ENCODE data around the gene SZT2. TPM values are rescaled to one million over a fixed set of nuclear protein-coding genes. Genes with fewer than 3 reads are reported as not detected.

The SZT2 gene
- total RNA-seq, 6 experiments from 2014 or later, result 12.7 to 30.4 (median 19.2) TPM

DNA sequence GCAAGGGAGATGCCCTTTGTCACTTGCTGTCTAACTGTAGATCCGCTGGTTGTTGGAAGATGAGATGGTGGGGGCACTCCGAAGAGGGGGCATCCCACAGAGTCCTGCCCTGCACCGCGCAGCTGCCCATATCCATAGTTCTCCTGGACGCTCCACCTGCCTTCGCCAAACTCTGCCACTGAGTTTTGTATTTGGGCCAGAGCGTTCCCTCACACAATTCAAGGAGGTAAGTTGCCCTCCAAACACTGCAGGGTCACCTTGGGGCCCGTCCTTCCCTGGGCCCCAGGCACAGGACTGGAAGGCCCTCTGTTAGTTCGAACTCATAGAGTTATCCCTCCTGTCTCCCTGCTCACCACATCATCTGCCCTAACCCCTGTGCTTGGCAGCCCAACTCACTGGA is 42.0 kb downstream of the SZT2 start:
- H3K9me3 ChIP-seq, result no peaks in the 10 kb centered on the region
- DNase-seq, result peak in 1 of 3 donors; percentile 40
- 100% methylated on average over 1 of the region's 9 CpGs for WGBS (ENCODE audit: insufficient coverage, low coverage, low lambda C conversion rate, missing lambda C conversion rate)
- H3K27ac ChIP-seq, result no peak overlapping the region
- H3K4me1 ChIP-seq, result peaks cover 0 to 3% (median 0%) of the 10 kb centered on the region in 4 donors
- peaks cover 0 to 78% (median 46%) of the 10 kb centered on the region in 4 donors for H3K36me3 ChIP-seq
- TF ChIP-seq, protein P1, sequence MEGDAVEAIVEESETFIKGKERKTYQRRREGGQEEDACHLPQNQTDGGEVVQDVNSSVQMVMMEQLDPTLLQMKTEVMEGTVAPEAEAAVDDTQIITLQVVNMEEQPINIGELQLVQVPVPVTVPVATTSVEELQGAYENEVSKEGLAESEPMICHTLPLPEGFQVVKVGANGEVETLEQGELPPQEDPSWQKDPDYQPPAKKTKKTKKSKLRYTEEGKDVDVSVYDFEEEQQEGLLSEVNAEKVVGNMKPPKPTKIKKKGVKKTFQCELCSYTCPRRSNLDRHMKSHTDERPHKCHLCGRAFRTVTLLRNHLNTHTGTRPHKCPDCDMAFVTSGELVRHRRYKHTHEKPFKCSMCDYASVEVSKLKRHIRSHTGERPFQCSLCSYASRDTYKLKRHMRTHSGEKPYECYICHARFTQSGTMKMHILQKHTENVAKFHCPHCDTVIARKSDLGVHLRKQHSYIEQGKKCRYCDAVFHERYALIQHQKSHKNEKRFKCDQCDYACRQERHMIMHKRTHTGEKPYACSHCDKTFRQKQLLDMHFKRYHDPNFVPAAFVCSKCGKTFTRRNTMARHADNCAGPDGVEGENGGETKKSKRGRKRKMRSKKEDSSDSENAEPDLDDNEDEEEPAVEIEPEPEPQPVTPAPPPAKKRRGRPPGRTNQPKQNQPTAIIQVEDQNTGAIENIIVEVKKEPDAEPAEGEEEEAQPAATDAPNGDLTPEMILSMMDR (IDR thresholded peaks at IDR 0.05), result no peak
- TF ChIP-seq POLR2A (IDR thresholded peaks at IDR 0.05), result no peak
- no peak for ATAC-seq
- no peaks in the 10 kb centered on the region for H3K27me3 ChIP-seq
- no peak overlapping the region for H3K4me3 ChIP-seq
- intact Hi-C loops (cut with DNase I), result no loop called here

DNA sequence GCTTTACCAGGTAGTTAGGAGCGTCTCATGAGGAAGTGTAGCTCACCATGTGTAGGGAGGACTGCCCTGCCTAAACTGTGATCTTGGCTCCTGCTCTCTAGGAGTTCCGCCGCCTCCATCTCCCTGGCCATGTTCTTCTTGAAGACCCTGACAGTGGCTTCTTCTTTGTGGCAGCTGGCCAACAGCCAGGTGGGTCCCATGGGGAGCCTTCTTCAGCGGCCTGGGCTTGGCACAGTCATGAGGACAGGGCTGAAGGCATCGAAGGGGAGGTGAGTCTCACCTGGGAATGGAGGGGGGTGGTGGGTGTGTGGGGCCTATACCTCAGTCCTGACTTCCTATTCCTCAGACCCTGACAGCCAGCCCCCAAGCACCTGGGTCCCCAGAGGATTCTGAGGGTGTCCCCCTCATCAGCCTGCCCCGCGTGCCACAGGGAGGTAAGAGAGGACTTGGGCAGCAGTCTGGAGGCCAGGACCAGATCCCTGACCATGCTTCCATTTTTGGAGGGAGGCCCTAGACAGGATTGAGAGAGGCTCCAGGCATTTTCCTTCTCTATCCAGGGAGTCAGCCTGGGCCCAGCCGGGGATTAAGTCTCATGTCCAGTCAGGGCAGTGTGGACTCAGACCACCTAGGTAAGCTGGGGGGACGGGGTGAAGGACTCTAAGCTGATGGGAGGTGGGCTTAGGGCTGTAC is 42.6 kb downstream of the SZT2 start:
- Histone ChIP-seq H3K4me3 (no peak overlapping the region), H3K27ac (no peak overlapping the region), H3K4me1 (peaks cover 0 to 3% (median 0%) of the 10 kb centered on the region in 4 donors), H3K27me3 (no peaks in the 10 kb centered on the region), H3K36me3 (peaks cover 0 to 74% (median 43%) of the 10 kb centered on the region in 4 donors), H3K9me3 (no peaks in the 10 kb centered on the region)
- ATAC-seq, result no peak
- DNase-seq, result peak in 1 of 3 donors; percentile 41
- WGBS (ENCODE audit: insufficient coverage, low coverage, low lambda C conversion rate, missing lambda C conversion rate), result 87% methylated on average over 3 of the region's 9 CpGs
- TF ChIP-seq, protein P1 (IDR thresholded peaks at IDR 0.05), result no peak
- TF ChIP-seq POLR2A (IDR thresholded peaks at IDR 0.05), result no peak
- intact Hi-C loops (cut with DNase I), result no loop called here

DNA sequence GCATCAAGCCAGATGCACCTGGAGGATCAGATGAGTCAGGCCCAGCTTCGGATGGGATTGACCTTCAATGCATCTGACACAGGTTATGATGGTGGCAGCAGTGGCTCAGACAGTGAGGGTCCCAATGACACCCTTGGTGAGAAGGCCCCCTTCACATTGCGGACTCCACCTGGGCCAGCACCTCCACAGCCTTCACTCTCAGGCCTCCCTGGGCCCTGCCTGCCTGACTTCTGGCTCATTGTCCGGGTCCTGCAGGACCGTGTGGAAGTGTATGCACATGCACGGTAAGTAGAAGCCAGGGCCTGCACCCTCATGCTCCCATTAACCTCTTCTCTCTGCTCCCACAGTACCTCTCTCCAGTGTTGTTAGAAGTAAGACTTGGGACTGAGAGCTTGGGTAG is 43.2 kb downstream of the SZT2 start:
- Histone ChIP-seq H3K4me1 (peaks cover 0 to 3% (median 0%) of the 10 kb centered on the region in 4 donors), H3K27ac (no peak overlapping the region), H3K4me3 (no peak overlapping the region), H3K9me3 (no peaks in the 10 kb centered on the region), H3K27me3 (no peaks in the 10 kb centered on the region), H3K36me3 (peaks cover 0 to 72% (median 39%) of the 10 kb centered on the region in 4 donors)
- TF ChIP-seq POLR2A (IDR thresholded peaks at IDR 0.05), result no peak
- DNase-seq (no peak), ATAC-seq (no peak)
- no CpG with 5 or more reads among the region's 5 CpGs for WGBS (ENCODE audit: insufficient coverage, low coverage, low lambda C conversion rate, missing lambda C conversion rate)
- intact Hi-C loops (cut with DNase I), result no loop called here

DNA sequence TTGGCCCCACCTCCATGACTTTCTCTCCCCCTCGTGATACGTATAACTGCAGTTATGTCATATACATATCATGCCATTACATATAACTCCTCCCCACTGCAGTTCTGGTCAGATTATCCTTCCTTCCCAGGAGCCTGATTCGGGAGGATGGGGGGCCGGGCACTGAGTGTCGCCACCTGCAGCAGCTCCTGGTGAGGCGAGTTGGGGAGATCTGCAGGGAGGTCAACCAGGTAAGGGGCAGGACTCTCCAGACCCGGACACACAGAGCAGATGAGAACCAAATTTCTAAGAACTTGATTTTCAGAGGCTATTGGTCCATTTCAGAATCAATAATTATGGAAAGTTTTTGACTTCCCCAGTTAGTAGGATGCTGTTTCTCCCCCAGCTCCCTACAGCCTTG is 44.6 kb downstream of the SZT2 start:
- no peaks in the 10 kb centered on the region for H3K9me3 ChIP-seq
- no peak for ATAC-seq
- peaks cover 0 to 3% (median 0%) of the 10 kb centered on the region in 4 donors for H3K4me1 ChIP-seq
- no peak for TF ChIP-seq POLR2A (IDR thresholded peaks at IDR 0.05)
- TF ChIP-seq, protein P1 (IDR thresholded peaks at IDR 0.05), result no peak
- WGBS (ENCODE audit: insufficient coverage, low coverage, low lambda C conversion rate, missing lambda C conversion rate), result no CpG with 5 or more reads among the region's 7 CpGs
- H3K27me3 ChIP-seq, result no peaks in the 10 kb centered on the region
- DNase-seq, result peak in 1 of 3 donors; percentile 35
- H3K27ac ChIP-seq, result no peak overlapping the region
- intact Hi-C loops (cut with DNase I), result no loop called here
- H3K4me3 ChIP-seq, result no peak overlapping the region
- H3K36me3 ChIP-seq, result peaks cover 0 to 72% (median 37%) of the 10 kb centered on the region in 4 donors

Measured in right lobe of liver (tissue), 6 donors.